SH-SY5Y (cell line): Measurements from ENCODE around the gene ATF6.

ENCODE experiments used
- GATA2 ChIP-seq: IDR thresholded peaks from 2 replicates; pipeline ENCODE4 v1.6.1; 2011; ENCODE audit warnings: mild to moderate bottlenecking, low read depth, low read length
- GATA3 ChIP-seq: IDR thresholded peaks from 2 replicates; pipeline ENCODE4 v1.6.1; 2011; ENCODE audit warnings: low read depth, mild to moderate bottlenecking, low read length, moderate library complexity

The ATF6 gene

DNA sequence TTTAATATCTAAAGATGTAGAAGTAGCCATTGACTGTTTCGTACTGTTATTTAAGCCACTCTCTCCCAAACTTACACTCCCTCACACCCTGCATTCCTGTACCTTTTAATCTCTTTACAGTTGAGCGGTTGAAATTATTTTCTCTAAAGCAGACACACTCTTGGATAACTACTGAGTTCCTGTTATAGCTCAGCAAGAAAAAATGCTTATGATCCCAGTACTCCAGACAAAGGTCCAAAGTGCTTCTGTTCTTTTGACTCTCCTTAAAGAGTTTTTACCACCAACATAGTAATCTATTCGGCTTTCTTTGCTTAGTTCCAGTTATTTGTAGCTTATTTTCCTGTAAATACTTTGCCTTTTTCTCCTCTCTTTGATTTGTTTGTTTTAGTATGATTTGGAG lies 100.1 kb downstream of the ATF6 start:
- TF ChIP-seq GATA2, result no peak
- no peak for TF ChIP-seq GATA3

DNA sequence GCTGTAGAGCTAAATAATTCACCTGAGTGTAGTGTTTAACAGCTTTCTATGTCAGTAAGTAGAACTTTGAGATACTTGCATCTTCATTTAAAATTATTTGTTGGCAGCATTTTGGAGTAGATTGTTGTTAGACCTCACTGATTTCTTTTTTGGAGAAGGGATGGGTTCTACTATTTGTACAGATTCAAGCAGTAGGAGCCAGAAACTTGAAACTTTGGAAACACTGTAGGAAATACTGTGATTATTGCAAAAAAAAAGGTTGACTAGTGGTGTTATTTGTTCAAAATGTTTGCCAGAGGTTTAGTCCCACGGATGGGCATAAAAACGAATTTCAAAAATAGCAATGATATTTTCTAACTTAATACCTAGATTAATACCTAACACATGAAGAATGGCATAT lies 102.7 kb downstream of the ATF6 start:
- TF ChIP-seq GATA3 (no peak), GATA2 (no peak)

- TF ChIP-seq GATA3 (no peak), GATA2 (no peak)
Measured at GRCh38 chr1:161869291-161869690, 103.2 kb downstream of the ATF6 start.

DNA sequence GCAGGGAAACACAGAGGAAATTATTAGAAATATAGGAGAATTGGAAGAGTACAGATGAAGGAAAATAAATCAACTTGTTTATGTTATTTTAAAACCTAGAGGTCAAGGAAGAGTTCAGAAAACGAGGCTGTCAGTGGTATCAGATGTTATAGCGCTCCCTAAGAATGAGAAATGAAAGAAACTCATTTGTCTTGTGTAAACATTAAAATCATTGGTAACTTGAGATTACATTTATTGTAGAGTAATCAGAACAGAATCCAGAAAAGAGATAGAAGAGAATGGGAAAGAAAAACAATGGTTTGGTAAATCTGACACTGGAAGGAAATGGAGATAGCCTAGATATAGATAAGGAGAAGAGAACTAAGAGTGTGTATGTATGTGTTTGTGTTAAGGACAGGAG lies 106.4 kb downstream of the ATF6 start:
- TF ChIP-seq GATA2, result no peak
- no peak for TF ChIP-seq GATA3

DNA sequence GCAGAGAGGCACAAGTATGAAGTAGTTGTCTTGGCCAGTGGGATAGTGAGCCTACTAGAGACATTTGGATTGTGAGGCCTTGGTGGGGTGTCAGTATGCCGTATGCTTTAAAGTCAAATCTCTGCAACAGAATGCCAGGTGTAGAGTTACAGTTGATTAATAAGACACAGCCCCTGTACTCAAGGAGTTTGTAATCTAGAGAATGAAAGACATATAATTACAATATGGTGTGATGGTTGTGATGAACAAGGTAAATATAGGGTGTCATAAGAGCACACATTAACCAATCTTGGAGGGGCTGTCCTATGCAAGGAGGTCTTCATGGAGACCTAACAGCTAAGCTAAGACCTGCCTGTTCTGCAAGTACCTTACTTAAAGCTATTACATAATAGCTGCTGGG lies 113.1 kb downstream of the ATF6 start:
- TF ChIP-seq GATA2, result no peak
- TF ChIP-seq GATA3, result no peak

DNA sequence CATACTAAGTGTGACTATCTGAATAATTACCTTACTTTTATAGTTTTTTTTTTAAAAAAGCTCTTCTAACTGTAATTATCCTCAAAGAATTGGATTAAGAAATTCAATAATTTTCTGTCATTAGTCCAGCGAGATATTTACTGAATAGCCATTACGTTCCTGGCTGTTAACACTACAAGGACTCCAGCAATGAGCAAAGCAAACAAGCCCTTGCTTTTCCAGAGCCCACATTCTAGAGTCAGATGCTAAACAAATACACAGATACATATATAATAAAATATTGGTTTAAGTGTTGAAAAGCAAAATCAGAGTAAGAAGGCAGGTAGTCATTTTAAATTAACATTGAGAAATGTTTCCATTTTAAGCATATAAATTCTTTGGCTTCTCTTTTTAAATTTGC lies 118.4 kb downstream of the ATF6 start:
- TF ChIP-seq GATA2, result no peak

- no peak for TF ChIP-seq GATA2
Measured at GRCh38 chr1:161885003-161885402, 118.9 kb downstream of the ATF6 start.

DNA sequence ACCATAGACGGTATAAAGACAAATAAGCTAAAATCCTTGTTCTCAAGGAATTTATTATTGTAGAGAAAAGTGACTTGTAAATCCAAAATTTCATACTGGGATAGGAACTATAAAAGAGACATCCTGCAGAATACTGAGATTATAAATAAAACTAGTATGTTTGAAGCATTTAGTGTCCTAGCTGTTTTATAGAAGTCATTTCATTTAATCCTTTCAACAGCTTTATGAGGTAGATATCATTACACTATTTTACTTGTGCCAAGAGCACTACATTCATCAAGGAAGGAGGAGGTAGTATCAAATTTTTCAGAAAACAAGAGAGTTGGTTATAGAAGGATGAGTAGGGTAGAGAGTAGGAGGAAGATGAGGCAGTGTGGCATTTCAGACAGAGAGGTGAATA lies 119.6 kb downstream of the ATF6 start:
- no peak for TF ChIP-seq GATA3
- no peak for TF ChIP-seq GATA2

DNA sequence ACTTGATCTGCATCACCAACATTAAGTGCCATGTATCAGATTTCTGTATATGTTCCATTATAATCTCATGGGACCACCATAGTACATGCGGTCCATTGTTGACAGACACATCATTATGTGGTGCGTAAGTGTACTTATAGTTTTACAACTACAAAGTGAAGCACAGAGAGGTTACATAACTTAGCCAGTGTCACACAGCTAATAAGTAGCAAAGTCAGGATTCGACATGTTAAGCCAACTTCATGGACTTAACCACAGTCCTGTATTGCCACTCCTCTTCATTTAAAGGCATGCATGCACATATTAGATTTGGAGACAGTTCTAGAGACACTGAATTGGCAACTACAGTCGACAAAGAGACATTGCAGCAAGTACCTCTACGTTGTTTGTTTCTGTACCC lies 120.5 kb downstream of the ATF6 start:
- TF ChIP-seq GATA2 (no peak), GATA3 (no peak)

- TF ChIP-seq GATA2 (no peak), GATA3 (no peak)
Measured at GRCh38 chr1:161887730-161888287, 121.7 kb downstream of the ATF6 start.

DNA sequence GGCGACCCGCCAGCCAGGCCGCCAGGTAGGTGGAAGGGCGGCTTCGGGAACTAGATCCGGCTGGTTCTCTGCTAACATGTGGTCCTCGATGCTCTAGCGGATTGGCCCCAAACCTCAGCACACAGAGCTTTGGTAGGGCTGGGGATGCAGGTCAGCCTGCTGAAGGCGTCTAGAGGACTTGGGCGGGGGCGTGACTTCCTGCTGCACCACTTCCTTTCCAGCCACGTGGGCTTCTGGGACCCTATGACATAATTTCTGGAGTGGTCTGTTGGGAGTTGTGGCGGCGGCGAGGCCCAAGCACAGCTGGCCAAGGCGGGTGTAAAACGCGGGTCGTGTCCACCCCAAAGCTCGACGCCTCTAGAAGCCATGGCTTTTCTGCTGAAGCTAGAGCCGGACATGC lies 124.5 kb downstream of the ATF6 start:
- TF ChIP-seq GATA2, result no peak
- no peak for TF ChIP-seq GATA3

GRCh38 chr1:161899091-161899490 lies 133.0 kb downstream of the ATF6 start:
- no peak for TF ChIP-seq GATA3
- TF ChIP-seq GATA2, result no peak

GRCh38 chr1:161900160-161900559 lies 134.0 kb downstream of the ATF6 start:
- TF ChIP-seq GATA2, result no peak
- no peak for TF ChIP-seq GATA3

- no peak for TF ChIP-seq GATA3
- no peak for TF ChIP-seq GATA2
Measured at GRCh38 chr1:161902182-161902581, 136.1 kb downstream of the ATF6 start.

- TF ChIP-seq GATA3, result no peak
Measured at GRCh38 chr1:161905269-161905884, 139.3 kb downstream of the ATF6 start.

- no peak for TF ChIP-seq GATA2
- TF ChIP-seq GATA3, result no peak
Measured at GRCh38 chr1:161907265-161907664, 141.1 kb downstream of the ATF6 start.
